ENCODE data around the gene FBXL20. TPM values are rescaled to one million over a fixed set of nuclear protein-coding genes. Genes with fewer than 3 reads are reported as not detected.
"Not testable (repeated sequence)": the region's sequence is repeated elsewhere in the genome, so short reads cannot be mapped to it uniquely, and the experiment has no call there.

The FBXL20 gene
- 10.6 and 16.0 TPM in 2 replicates for total RNA-seq

- no peak for TF ChIP-seq CTCF (IDR thresholded peaks at IDR 0.05; ENCODE audit: insufficient read depth, low read depth, low read length)
- peak within 1 kb of the TSS; percentile 84 for H3K4me3 ChIP-seq (ENCODE audit: low read depth, low read length)
- peak; percentile 92 for DNase-seq (ENCODE audit: low read depth)
These were observed at the start of gene FBXL20 for GRCh38 chr17:39401412-39402243. Gene FBXL20, minus strand, starts transcription at chr17:39401626. Its CDS starts 224 bp downstream, at chr17:39401402.

GRCh38 chr17:39450847-39451581 is 49.6 kb upstream of the FBXL20 start, which contains the start of gene MED1:
Gene MED1, minus strand, starts transcription at chr17:39451263. Its CDS starts 201 bp downstream, at chr17:39451062.
- H3K4me3 ChIP-seq (ENCODE audit: low read depth, low read length): peak within 1 kb of the TSS; percentile 92
- DNase-seq (ENCODE audit: low read depth): peak; percentile 99
- no peak for TF ChIP-seq CTCF (IDR thresholded peaks at IDR 0.05; ENCODE audit: insufficient read depth, low read depth, low read length)

- H3K4me3 ChIP-seq (ENCODE audit: low read depth, low read length): peak overlapping the region; percentile 92
- no peak for TF ChIP-seq CTCF (IDR thresholded peaks at IDR 0.05; ENCODE audit: insufficient read depth, low read depth, low read length)
- no peak for DNase-seq (ENCODE audit: low read depth)
These were observed 48.6 kb upstream of the FBXL20 start for GRCh38 chr17:39450051-39450450.

- DNase-seq (ENCODE audit: low read depth): no peak
- no peak for TF ChIP-seq CTCF (IDR thresholded peaks at IDR 0.05; ENCODE audit: insufficient read depth, low read depth, low read length)
- no peak overlapping the region for H3K4me3 ChIP-seq (ENCODE audit: low read depth, low read length)
These were observed 46.1 kb upstream of the FBXL20 start for GRCh38 chr17:39447561-39447960.

GRCh38 chr17:39443326-39443725 is 41.9 kb upstream of the FBXL20 start:
- DNase-seq (ENCODE audit: low read depth): no peak
- no peak for TF ChIP-seq CTCF (IDR thresholded peaks at IDR 0.05; ENCODE audit: insufficient read depth, low read depth, low read length)
- no peak overlapping the region for H3K4me3 ChIP-seq (ENCODE audit: low read depth, low read length)

GRCh38 chr17:39439868-39440267 is 38.4 kb upstream of the FBXL20 start:
- not testable (repeated sequence) for H3K4me3 ChIP-seq (ENCODE audit: low read depth, low read length); DNase-seq (ENCODE audit: low read depth)

GRCh38 chr17:39429600-39429999 is 28.2 kb upstream of the FBXL20 start:
- TF ChIP-seq CTCF (IDR thresholded peaks at IDR 0.05; ENCODE audit: insufficient read depth, low read depth, low read length): no peak
- no peak for DNase-seq (ENCODE audit: low read depth)
- no peak overlapping the region for H3K4me3 ChIP-seq (ENCODE audit: low read depth, low read length)

Data from fibroblast of villous mesenchyme (primary cell).